LHCN-M2 (cell line): Measurements from ENCODE around the gene PERP. TPM values are rescaled to one million over a fixed set of nuclear protein-coding genes. Genes with fewer than 3 reads are reported as not detected.

Experiments
- DNase-seq: peaks from one replicate; pipeline ENCODE4 v3.0.0-alpha.2; 2012; ENCODE audit warnings: low read depth
- total RNA-seq: library from RNA; depleted of rRNA; stranded (reverse); fragments of >200 nt; gene quantifications from 2 replicates; pipeline ENCODE4 v1.2.3, GENCODE V29; 2014; rRNA removed

The PERP gene
- total RNA-seq, 1 experiment from 2014 or later, result 0.63 TPM

GRCh38 chr6:138063726-138064125, 43.5 kb downstream of the PERP start:
- DNase-seq, result no peak

- DNase-seq, result no peak
Measured at GRCh38 chr6:138054982-138055381, 52.2 kb downstream of the PERP start.

GRCh38 chr6:138052783-138053182, 54.4 kb downstream of the PERP start:
- DNase-seq, result no peak

- DNase-seq, result no peak
Measured at GRCh38 chr6:138044972-138045371, 62.2 kb downstream of the PERP start.

- no peak for DNase-seq
Measured at GRCh38 chr6:138044458-138044857, 62.8 kb downstream of the PERP start.

Other genes starting within 250 kb of the PERP start
- 2.4 TPM in 2 replicates for gene TNFAIP3, start 240.2 kb downstream of the PERP start, total RNA-seq
- gene ARFGEF3, start 54.5 kb upstream of the PERP start, total RNA-seq, result under 0.01 and 0.06 TPM in 2 replicates
- gene PBOV1, start 111.1 kb upstream of the PERP start, total RNA-seq, result not detected in 2 replicates